Measurements from ENCODE around the gene ZFP3.
"Not testable (repeated sequence)": the region's sequence is repeated elsewhere in the genome, so short reads cannot be mapped to it uniquely, and the experiment has no call there.

ZFP3 gene

GRCh38 chr17:5139458-5139732, 61.1 kb downstream of the ZFP3 start:
- no peak for DNase-seq

GRCh38 chr17:5142877-5143276, 64.6 kb downstream of the ZFP3 start:
- DNase-seq, result not testable (repeated sequence)
